Endothelial cell of umbilical vein (primary cell): ENCODE measurements around the gene AMFR. TPM values are rescaled to one million over a fixed set of nuclear protein-coding genes. Genes with fewer than 3 reads are reported as not detected.

Experiments used
- BruUV-seq: library from RNA; stranded (reverse); fragments of 400-500 nt; replicated peaks from 2 replicates; lab custom pipeline; 2021; lab: Mats Ljungman, UMichigan
- CTCF ChIA-PET: fragments of 300-600, 350-600 bp; sonication (Branson Sonifier 250); formaldehyde crosslinking; loops from one replicate; lab custom pipeline; 2021; ENCODE audit warnings: antibody characterized with exemption, inconsistent platforms; lab: Charles Lee
- POLR2A ChIA-PET: fragments of 300-600, 350-600 bp; sonication (Branson Sonifier 250); formaldehyde crosslinking; loops from one replicate; lab custom pipeline; 2021; ENCODE audit warnings: antibody characterized with exemption, inconsistent platforms; lab: Charles Lee
- DNase-seq: peaks from one replicate; pipeline ENCODE4 v3.0.0-alpha.2; 2011; ENCODE audit warnings: low read depth, low spot score
- FAIRE-seq: peaks from 2 replicates; lab custom pipeline; 2011; peaks lifted over from hg19 to GRCh38; lab: Jason Lieb, UNC
- H2AFZ ChIP-seq: 2 replicates; pipeline ENCODE4 v1.6.0; 2012; ENCODE audit warnings: low read depth, low read length, control low read depth, inconsistent platforms
- H3K27ac ChIP-seq: 2 replicates; pipeline ENCODE4 v1.5.1; 2011; ENCODE audit warnings: low read depth, mild to moderate bottlenecking, control low read depth, low read length, moderate library complexity; ENCODE audit not compliant: insufficient read depth
- H3K27me3 ChIP-seq, 2 experiments: 2 replicates each; pipeline versions ENCODE4 v1.6.0 to v1.6.1; 2011; ENCODE audit warnings: low read length in 2 of 2, mixed read lengths in 1 of 2; ENCODE audit not compliant: control insufficient read depth in 2 of 2, insufficient read depth in 2 of 2
- H3K36me3 ChIP-seq, 2 experiments: 2 replicates in 1 of 2; 3 replicates in 1 of 2; pipeline ENCODE4 v1.5.1; 2011; ENCODE audit warnings: low read length in 2 of 2, mild to moderate bottlenecking in 1 of 2, moderate library complexity in 1 of 2; ENCODE audit not compliant: control insufficient read depth in 2 of 2, insufficient read depth in 2 of 2; ENCODE audit errors: extremely low read depth in 1 of 2
- H3K4me1 ChIP-seq: 3 replicates; pipeline ENCODE4 v1.5.1; 2011; ENCODE audit warnings: mild to moderate bottlenecking, low read length; ENCODE audit not compliant: control insufficient read depth, insufficient read depth; ENCODE audit errors: extremely low read depth
- H3K4me2 ChIP-seq: 2 replicates; pipeline ENCODE4 v1.6.1; 2011; ENCODE audit warnings: low read length, control low read depth, mixed read lengths; ENCODE audit not compliant: insufficient read depth
- H3K4me3 ChIP-seq, 3 experiments: fragments of 200-600 bp in 1 of 3; sonication (generic), shearing (Covaris generic) in 1 of 3; replicated peaks in 1 of 3; 2 replicates each; pipeline ENCODE4 v1.5.1; 2011 to 2016; ENCODE audit warnings: control low read depth in 3 of 3, low read length in 3 of 3, mild to moderate bottlenecking in 2 of 3, inconsistent platforms in 1 of 3, low read depth in 1 of 3, moderate library complexity in 1 of 3; ENCODE audit not compliant: insufficient read depth in 1 of 3
- H3K79me2 ChIP-seq: 2 replicates; pipeline ENCODE4 v1.6.0; 2012; ENCODE audit warnings: low read length, inconsistent platforms; ENCODE audit not compliant: control insufficient read depth, insufficient read depth
- H3K9ac ChIP-seq: replicated peaks from 2 replicates; pipeline ENCODE3; 2011; ENCODE audit warnings: low read length, control low read depth; ENCODE audit not compliant: insufficient read depth; ENCODE audit errors: extremely low read depth
- H3K9me1 ChIP-seq: replicated peaks from 3 replicates; pipeline ENCODE4 v1.6.0; 2011; ENCODE audit warnings: mild to moderate bottlenecking, low read length; ENCODE audit not compliant: control insufficient read depth, insufficient read depth; ENCODE audit errors: extremely low read depth
- H3K9me3 ChIP-seq: replicated peaks from 2 replicates; pipeline ENCODE4 v1.5.1; 2012; ENCODE audit warnings: low read length, inconsistent platforms; ENCODE audit not compliant: control insufficient read depth, insufficient read depth
- H4K20me1 ChIP-seq: replicated peaks from 2 replicates; pipeline ENCODE3; 2011; ENCODE audit warnings: mild to moderate bottlenecking, low read length; ENCODE audit not compliant: control insufficient read depth, insufficient read depth; ENCODE audit errors: extremely low read depth
- CTCF ChIP-seq, 2 donors: IDR thresholded peaks; 1 replicate in 1 of 2; 2 replicates in 1 of 2; pipeline ENCODE4 v1.5.1; 2011; ENCODE audit warnings: low read length in 2 of 2, mild to moderate bottlenecking in 2 of 2, moderate library complexity in 2 of 2, control low read depth in 1 of 2, inconsistent platforms in 1 of 2, low read depth in 1 of 2; ENCODE audit not compliant: insufficient read depth in 1 of 2; ENCODE audit errors: extremely low read depth in 1 of 2
- EZH2 ChIP-seq: IDR thresholded peaks from 2 replicates; pipeline ENCODE4 v1.6.1; 2012; ENCODE audit warnings: borderline replicate concordance, low read depth, mild to moderate bottlenecking, moderate library complexity, low read length, inconsistent platforms; ENCODE audit not compliant: severe bottlenecking
- FOS ChIP-seq: IDR thresholded peaks from 2 replicates; pipeline ENCODE4 v1.6.1; 2011; ENCODE audit warnings: mild to moderate bottlenecking, low read length, moderate library complexity, borderline replicate concordance; ENCODE audit not compliant: insufficient read depth
- GATA2 ChIP-seq: IDR thresholded peaks from 2 replicates; pipeline ENCODE4 v1.7.0; 2011; ENCODE audit warnings: low read depth, mild to moderate bottlenecking, moderate library complexity, mixed read lengths, low read length; ENCODE audit not compliant: insufficient read length, insufficient read depth
- JUN ChIP-seq: IDR thresholded peaks from 2 replicates; pipeline ENCODE4 v1.6.1; 2011; ENCODE audit warnings: borderline replicate concordance, low read depth; ENCODE audit not compliant: insufficient read length, insufficient read depth
- MAX ChIP-seq: IDR thresholded peaks from 2 replicates; pipeline ENCODE4 v1.6.1; 2011; ENCODE audit not compliant: insufficient read depth, insufficient read length
- MYC ChIP-seq: IDR thresholded peaks from one replicate; pipeline ENCODE4 v1.6.1; 2011; ENCODE audit warnings: mild to moderate bottlenecking, low read depth, low read length
- POLR2A ChIP-seq: IDR thresholded peaks from 2 replicates; pipeline ENCODE4 v1.6.1; 2012; ENCODE audit warnings: low read depth, mild to moderate bottlenecking, control low read depth, low read length
- POLR2AphosphoS5 ChIP-seq: IDR thresholded peaks from 2 replicates; pipeline ENCODE4 v1.6.1; 2012; ENCODE audit warnings: low read depth, mild to moderate bottlenecking, control low read depth, low read length, moderate library complexity; ENCODE audit not compliant: insufficient read depth
- dilution Hi-C: fragments of 300-500 bp; cut with MboI; formaldehyde crosslinking; loops from one replicate; pipeline ENCODE4 v1.15.0; 2019; ENCODE audit warnings: low sequenced_read_pairs; ENCODE audit not compliant: extremely low pct_ligation_motif_present
- intact Hi-C: fragments of 100-400 bp; cut with micrococcal nuclease; formaldehyde crosslinking; loops from one replicate; pipeline ENCODE4 v1.10.0; 2022
- polyA plus RNA-seq, 4 experiments: library from polyadenylated mRNA; depleted of rRNA in 3 of 4; stranded (reverse) in 3 of 4; unstranded in 1 of 4; fragments of >200 nt; gene quantifications; 2 replicates each; pipeline versions ENCODE4 v1.2.1 to v1.2.3, GENCODE V29; 2011 to 2012; ENCODE audit warnings: missing spikeins in 1 of 4
- total RNA-seq: library from RNA; stranded (reverse); gene quantifications from 2 replicates; pipeline ENCODE4 v1.2.3, GENCODE V29; 2021

Gene AMFR
- total and polyA plus RNA-seq, 2 donors (not counting 3 experiments of a cell fraction or from before 2014, with no cell fraction given), result 66.5 to 71.7 TPM

GRCh38 chr16:56389554-56389953, 35.8 kb downstream of the AMFR start:
- no peaks in the 10 kb centered on the region for H3K9me1 ChIP-seq
- POLR2A ChIA-PET, result no interaction called here
- H3K4me3 ChIP-seq, result no peak overlapping the region
- H3K27me3 ChIP-seq, result no peaks in the 10 kb centered on the region
- H3K9ac ChIP-seq, result no peak overlapping the region
- H3K36me3 ChIP-seq, result peaks cover 0 to 17% of the 10 kb centered on the region in 2 experiments
- CTCF ChIA-PET, result interaction anchor here (0.8 kb wide), 1 partner anchor 12 kb away, joined by 3 read pairs; no protein-coding TSS in a partner anchor
- no peaks in the 10 kb centered on the region for H4K20me1 ChIP-seq
- H3K79me2 ChIP-seq, result no peaks in the 10 kb centered on the region
- intact Hi-C loops (no loop called here), dilution Hi-C loops (no loop called here)
- H3K27ac ChIP-seq, result no peak overlapping the region
- no peaks in the 10 kb centered on the region for H3K9me3 ChIP-seq
- H3K4me1 ChIP-seq, result no peaks in the 10 kb centered on the region
- no TSS peak for BruUV-seq
- no peak overlapping the region for H3K4me2 ChIP-seq
- FAIRE-seq (no peak), DNase-seq (no peak)
- TF ChIP-seq POLR2A (no peak), JUN (no peak), MAX (no peak), CTCF (IDR thresholded peaks at IDR 0.05; ENCODE audit: extremely low read depth in 1 of 2, insufficient read depth in 1 of 2, low read depth in 1 of 2, low read length in 2 of 2) (no peak), GATA2 (no peak), EZH2 (no peak), MYC (no peak), FOS (no peak), POLR2AphosphoS5 (no peak)
- no peak overlapping the region for H2AFZ ChIP-seq
